ENCODE results near the gene TMEM30A.

TMEM30A gene

GRCh38 chr6:75211920-75212590, 72.5 kb downstream of the TMEM30A start:
- no peak for DNase-seq

GRCh38 chr6:75210885-75211739, 73.5 kb downstream of the TMEM30A start:
- DNase-seq = peak; percentile 71

GRCh38 chr6:75209184-75209723, 75.3 kb downstream of the TMEM30A start:
- DNase-seq = no peak

- peak; percentile 80 for DNase-seq
Observed at GRCh38 chr6:75208298-75209183, 76.1 kb downstream of the TMEM30A start.

GRCh38 chr6:75206576-75207342, 77.8 kb downstream of the TMEM30A start:
- DNase-seq = peak; percentile 46

GRCh38 chr6:75205776-75206575, 78.6 kb downstream of the TMEM30A start, which contains the start of gene COL12A1:
Gene COL12A1, minus strand, starts transcription at chr6:75206053. Its CDS starts 3,261 bp downstream, at chr6:75202792.
- peak; percentile 56 for DNase-seq

GRCh38 chr6:75204959-75205775, 79.4 kb downstream of the TMEM30A start:
- no peak for DNase-seq

- DNase-seq = peak; percentile 74
Observed at GRCh38 chr6:75204217-75204958, 80.2 kb downstream of the TMEM30A start.

- DNase-seq = no peak
Observed at GRCh38 chr6:75203721-75204120, 80.9 kb downstream of the TMEM30A start.

Data from NCI-H82 (cell line).